GM18520 (cell line): ENCODE data around the gene CYP2A7.
"Not testable (repeated sequence)": the region's sequence is repeated elsewhere in the genome, so short reads cannot be mapped to it uniquely, and the experiment has no call there.

Experiments used
- ATAC-seq: cut with Tn5 transposase; IDR thresholded peaks from one replicate; pipeline ENCODE4 v1.9.1; 2021; ENCODE audit not compliant: unreplicated experiment

Gene CYP2A7, protein sequence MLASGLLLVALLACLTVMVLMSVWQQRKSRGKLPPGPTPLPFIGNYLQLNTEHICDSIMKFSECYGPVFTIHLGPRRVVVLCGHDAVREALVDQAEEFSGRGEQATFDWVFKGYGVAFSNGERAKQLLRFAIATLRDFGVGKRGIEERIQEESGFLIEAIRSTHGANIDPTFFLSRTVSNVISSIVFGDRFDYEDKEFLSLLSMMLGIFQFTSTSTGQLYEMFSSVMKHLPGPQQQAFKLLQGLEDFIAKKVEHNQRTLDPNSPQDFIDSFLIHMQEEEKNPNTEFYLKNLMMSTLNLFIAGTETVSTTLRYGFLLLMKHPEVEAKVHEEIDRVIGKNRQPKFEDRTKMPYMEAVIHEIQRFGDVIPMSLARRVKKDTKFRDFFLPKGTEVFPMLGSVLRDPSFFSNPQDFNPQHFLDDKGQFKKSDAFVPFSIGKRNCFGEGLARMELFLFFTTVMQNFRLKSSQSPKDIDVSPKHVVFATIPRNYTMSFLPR

GRCh38 chr19:40882062-40882461, at the start of gene CYP2A7:
Gene CYP2A7 (minus strand): TSS chr19:40882231. CDS start chr19:40882210, 21 bp downstream.
- not testable (repeated sequence) for ATAC-seq

DNA sequence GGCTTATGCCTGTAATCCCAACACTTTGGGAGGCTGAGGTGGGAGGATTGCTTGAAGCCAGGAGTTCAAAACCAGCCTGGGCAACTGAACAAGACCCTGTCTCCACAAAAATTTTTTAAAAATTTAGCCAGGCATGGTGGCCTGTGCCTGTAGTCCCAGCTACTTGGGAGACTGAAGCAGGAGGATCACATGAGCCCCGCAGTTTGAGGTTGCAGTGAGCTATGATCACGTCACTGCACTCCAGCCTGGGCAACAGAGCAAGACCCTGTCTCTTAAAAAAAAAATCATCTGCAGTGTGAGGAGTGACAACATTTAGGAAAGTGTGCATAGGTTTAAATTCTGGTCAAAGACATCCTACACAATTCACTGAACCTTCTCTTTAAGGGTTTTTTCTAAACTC, 48.8 kb upstream of the CYP2A7 start:
- not testable (repeated sequence) for ATAC-seq

- ATAC-seq = not testable (repeated sequence)
These were observed 47.9 kb upstream of the CYP2A7 start for GRCh38 chr19:40929942-40930341.

GRCh38 chr19:40928850-40929249, 46.8 kb upstream of the CYP2A7 start:
- no peak for ATAC-seq

DNA sequence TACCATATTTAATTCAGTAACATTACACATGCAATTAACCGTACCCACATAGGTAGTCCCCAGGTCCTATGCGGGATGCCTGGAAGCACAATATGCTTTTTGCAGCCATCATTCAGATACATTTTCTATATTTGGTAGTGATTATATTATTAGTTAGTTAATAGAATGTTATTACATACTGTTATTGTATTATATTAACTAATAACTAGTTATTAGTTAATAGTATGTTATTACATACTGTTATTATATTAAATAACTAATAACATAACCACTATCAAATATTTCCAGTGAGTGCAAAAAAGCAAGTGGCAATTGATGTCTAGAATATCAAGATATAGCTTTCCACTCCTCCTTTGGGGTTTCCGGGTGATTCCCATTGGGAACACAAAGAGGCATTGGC, 45.5 kb upstream of the CYP2A7 start:
- ATAC-seq = no peak

DNA sequence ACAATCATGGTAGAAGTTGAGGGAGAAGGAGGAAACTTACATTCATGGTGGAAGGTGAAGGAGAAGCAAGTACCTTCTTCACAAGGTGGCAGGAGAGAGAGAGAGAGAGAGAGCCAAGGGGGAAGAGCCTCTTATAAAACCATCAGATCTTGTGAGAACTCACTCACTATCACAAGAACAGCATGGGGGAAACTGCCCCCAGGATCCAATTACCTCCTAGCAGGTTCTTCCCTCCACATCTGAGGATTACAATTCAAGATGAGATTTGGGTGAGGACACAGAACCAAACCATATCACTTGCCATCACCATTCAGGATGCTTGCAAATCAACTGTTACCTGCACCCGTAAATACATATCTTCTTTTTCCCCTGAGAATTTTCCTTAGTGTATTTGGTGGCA, 44.2 kb upstream of the CYP2A7 start:
- not testable (repeated sequence) for ATAC-seq

- ATAC-seq = no peak
These were observed 41.9 kb upstream of the CYP2A7 start for GRCh38 chr19:40923934-40924391.

- not testable (repeated sequence) for ATAC-seq
These were observed 40.5 kb upstream of the CYP2A7 start for GRCh38 chr19:40922237-40923160.

DNA sequence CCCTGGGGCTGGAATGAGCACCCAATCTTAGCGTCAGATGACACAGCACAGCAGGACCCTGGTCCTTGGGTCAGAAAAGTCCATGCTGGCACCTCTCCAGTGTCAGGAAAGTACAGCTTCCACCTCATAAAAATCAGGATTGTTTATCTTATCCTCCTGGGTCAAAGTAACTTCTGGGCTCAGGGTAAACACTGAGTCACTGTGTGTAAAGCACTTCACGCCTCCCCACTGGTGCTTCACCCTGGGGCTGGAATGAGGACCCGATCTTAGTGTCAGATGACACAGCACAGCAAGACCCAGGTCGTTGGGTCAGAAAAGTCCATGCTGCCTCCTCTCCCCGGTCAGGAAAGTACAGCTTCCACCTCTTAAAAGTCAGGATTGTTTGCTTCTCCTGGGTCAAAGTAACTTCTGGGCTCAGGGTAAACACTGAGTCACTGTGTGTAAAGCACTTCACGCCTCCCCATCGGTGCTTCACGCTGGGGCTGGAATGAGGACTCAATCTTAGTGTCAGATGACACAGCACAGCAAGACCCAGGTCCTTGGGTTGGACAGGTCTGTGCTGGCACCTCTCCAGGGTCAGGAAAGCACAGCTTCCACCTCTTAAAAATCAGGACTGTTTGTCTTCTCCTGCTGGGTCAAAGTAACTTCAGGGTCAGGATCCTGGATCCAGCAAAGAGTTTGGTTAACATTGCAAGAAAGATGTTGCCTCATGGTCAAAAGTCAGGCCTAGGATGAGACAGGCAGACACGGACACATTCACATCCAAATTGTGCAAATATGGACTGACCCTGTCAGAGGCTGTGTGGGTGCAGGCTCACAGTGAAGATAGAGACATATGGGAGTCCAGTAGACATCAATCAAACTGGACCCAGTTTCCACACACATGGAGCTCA, 39.2 kb upstream of the CYP2A7 start:
- ATAC-seq = no peak

DNA sequence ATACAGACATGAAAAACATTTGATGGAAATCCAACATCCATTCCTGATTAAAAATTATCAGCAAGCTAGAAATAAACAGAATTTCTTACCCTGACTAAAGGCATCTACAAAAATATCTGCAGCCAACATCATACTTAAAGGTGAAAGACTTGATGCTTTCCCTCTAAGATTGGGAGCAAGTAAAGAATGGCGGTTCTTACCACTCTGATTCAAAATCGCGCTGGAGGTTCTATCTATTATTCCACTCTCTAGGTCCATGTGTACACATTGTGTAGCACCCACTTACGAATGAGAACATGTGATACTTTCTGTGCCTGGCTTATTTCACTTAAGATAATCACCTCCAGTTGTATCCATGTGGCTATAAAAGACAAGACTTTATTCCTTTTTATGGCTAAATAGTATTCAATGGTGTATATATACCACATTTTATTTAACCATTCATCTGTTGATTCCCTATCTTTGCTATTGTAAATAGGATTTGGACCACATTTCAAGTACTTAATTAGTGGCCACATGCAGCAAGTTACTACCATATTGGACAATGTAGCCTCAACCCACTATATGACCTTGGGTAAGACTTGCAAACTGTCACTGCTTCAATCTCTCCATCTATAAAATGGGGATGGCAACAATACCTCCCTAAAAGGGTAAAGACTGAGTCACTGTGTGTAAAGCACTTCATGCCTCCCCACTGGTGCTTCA, 38.4 kb upstream of the CYP2A7 start:
- no peak for ATAC-seq

- ATAC-seq = not testable (repeated sequence)
These were observed 37.7 kb upstream of the CYP2A7 start for GRCh38 chr19:40919530-40920299.

DNA sequence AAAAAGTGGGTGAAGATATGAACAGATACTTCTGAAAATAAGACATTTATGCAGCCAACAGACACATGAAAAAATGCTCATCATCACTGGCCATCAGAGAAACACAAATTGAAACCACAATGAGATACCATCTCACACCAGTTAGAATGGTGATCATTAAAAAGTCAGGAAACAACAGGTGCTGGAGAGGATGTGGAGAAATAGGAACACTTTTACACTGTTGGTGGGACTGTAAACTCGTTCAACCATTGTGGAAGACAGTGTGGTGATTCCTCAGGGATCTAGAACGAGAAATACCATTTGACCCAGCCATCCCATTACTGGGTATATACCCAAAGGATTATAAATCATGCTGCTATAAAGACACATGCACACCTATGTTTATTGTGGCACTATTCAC, 36.3 kb upstream of the CYP2A7 start:
- ATAC-seq = not testable (repeated sequence)

DNA sequence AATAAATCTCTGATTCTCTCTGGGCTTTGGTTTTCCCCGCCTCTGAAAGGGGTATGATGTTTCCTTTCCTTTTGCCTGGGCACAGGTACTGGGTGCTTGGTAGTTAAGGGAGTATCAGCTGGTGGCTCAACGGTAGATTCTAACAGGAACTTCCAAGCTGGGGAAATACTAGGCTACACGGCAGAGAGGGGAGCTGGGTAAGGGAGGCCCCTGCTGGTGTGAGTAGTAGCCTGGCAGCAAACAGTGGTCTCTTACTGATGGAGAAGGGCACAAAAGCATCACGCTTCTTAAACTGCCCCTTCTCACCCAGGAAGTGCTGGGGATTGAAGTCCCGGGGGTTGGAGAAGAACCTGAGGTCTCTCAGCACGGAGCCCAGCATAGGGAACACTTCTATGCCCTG, 26.9 kb upstream of the CYP2A7 start:
- no peak for ATAC-seq

GRCh38 chr19:40907968-40908735, 26.1 kb upstream of the CYP2A7 start:
- ATAC-seq = no peak

DNA sequence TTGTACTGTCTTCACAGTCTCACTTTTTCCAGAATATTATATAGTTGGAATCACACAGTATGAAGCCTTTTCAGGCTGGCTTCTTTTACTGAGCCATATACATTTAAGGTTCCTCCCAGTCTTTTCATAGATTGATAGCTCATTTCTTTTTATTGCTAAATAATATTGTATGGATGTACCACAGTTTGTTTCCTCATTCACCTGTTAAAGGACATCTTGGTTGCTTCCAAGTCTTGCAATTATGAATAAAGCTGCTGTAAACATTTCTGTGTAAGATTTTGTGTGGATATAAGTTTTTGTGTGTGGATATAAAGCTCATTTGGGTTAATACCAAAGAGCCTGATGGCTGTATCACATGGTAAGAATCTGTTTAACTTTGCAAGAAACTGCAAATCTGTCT, 24.5 kb upstream of the CYP2A7 start:
- ATAC-seq = no peak

- not testable (repeated sequence) for ATAC-seq
These were observed 22.7 kb upstream of the CYP2A7 start for GRCh38 chr19:40904673-40905156.

DNA sequence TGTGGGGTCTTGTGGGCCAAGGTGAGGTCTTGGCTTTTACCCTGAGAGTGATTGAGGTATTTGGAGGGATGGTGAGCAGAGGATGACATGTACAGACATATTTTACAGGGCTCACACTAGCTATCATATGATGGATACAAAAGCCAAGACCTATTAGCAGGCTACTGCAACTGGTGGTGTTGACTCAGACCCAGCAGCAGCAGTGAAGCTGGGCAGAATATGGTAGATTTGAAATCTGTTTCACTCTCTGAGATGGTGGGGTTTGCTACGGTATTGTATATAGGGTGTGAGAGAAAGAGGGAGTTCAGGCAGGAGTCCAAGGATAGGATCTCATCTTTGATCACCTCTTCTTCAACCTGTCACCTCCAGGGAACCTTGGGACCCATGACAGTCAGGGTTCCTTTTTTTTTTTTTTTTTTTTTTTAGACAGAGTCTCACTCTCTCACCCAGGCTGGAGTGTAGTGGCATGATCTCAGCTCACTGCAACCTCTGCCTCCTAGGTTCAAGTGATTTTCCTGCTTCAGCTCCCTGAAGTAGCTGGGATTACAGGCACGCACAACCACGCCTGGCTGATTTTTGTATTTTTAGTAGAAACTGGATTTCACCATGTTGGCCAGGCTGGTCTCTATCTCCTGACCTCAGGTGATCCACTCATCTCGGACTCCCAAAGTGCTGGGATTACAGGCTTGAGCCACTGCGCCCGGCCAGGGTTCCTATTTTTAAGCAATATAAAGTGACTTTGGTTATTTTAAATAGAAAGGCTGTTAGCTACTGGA, 20.1 kb upstream of the CYP2A7 start:
- ATAC-seq = not testable (repeated sequence)
